Hepatic stellate cell (primary cell): ENCODE measurements around the gene TRIM73.
"Not testable (repeated sequence)": the region's sequence is repeated elsewhere in the genome, so short reads cannot be mapped to it uniquely, and the experiment has no call there.

ENCODE experiments used
- DNase-seq: peaks from one replicate; pipeline ENCODE4 v3.0.0; 2011; ENCODE audit warnings: low spot score

The TRIM73 gene

DNA sequence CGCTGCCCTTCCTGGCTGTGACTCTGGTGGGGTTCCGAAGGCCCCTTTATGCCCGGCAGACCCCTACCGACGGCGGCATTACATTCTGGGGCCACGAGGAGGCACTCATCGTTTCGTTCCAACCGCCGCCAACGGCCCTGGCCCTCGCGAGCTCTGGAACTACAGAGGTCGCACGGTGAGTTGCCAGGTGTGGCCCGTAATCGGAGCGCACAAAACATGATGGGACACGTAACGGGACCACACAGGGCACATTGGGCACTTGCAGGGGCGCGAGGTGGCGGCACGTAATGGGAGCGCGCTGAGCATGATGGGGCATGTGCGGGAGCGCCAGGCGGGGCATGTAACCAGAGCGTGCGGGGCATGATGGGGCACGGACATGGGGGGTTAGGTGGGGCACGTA lies at the start of gene TRIM73:
TRIM73 (plus strand) TSS at position 301 of the 400 bp plus-strand sequence. CDS start 3,305 bp downstream, outside the sequence.
- not testable (repeated sequence) for DNase-seq

DNA sequence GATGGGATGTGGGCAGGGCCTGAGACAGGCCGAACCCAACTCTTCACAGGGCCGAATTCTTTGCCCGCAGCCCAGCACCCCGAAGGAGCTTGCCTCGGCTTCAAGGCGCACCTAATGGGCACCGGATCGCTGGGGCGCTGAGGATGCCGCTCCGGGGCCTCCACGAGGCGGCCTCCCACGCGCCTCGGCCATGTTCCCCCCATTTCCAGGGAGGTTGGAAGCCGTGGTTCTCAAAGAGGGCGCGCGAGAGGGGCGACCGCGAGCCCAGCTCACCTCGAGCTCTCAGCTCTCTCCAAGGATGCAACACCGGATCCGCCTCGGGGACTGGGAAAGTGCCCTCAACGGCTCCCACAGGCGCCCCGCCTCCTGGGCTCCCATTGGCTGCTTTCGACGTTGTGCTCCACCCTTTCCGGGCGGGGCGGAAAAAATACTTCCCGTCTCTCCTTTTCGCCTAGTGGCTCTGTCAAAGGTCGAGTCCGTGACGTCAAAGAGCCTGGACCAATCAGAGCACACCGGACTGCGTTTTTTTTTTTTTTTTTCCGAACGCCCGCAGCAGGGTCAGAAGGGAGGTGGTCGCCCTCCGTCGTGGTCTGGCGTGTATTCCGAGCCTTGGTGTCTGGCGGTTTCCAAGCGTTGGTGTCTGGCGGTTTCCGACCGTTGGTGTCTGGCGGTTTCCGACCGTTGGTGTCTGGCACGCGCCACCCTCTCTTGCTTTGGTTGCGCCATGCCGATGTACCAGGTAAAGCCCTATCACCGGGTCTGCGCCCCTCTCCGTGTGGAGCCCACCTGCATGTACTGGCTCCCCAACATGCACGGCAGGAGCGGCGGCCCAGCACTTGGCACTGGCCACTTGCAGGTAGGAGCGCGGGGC lies 36.5 kb upstream of the TRIM73 start:
- not testable (repeated sequence) for DNase-seq

DNA sequence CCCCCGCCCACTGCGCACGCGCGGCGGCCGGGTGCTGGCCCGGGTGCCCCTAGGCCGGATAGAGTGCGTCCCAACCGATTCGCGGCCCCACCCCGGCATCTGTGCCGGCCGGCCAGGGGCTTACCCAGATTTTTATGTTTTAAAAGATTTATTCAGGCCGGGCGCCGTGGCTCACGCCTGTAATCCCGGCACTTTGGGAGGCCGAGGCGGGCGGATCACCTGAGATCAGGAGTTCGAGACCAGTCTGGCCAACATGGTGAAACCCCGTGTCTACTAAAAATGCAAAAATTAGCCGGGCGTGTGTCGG lies 35.9 kb upstream of the TRIM73 start:
- not testable (repeated sequence) for DNase-seq

DNA sequence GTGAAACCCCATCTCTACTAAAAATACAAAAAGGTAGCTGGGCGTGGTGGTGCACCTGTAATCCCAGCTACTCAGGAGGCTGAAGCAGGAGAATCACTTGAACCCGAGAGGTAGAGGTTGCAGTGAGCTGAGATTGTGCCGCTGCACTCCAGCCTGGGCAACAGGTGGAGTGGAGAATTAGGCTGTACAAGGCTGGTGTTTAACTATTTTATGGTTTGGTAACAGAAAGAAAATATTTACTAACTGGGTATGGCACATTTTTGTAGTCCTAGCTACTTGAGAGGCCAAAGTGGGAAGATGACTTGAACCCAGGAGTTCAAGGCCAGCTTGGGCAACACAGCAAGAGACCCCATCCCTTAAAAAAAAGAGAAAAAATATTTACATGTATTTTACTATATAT lies 31.4 kb upstream of the TRIM73 start:
- DNase-seq, result not testable (repeated sequence)

DNA sequence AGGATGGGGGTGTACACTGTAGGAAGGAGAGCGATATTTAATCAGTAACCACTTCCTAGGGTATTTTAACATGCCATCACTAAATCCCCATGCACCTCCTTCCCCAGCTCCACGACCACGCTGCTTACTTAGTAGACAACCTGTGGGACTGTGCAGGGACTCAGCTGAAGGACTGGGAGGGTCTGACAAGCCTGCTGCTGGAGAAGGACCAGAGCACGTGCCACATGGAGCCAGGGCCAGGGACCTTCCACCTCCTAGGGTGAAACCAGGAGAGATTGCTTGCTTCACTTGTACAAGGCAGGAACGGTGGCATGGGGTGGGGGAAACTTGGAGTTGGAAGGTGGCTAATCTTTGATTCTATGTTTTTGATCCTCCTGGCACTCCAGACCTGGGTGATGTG lies 28.8 kb upstream of the TRIM73 start:
- DNase-seq, result not testable (repeated sequence)

DNA sequence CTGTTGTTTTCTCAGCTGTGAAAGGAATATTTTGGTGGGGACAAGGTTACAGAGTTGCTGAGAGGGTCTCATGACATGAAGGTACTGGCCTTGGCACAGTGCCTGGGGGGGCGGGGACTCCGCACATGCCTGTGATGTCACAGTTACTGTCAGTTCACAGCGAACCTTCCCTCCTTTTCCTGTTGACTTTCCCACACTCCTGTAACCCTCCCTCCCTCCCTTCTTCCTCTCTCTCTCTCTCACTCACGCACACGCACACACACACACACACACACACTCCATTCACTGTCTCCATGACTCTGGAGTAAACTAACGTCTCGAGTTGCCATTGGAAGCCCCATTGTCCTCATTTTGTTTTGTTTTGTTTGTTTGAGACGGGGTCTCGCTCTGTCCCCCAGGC lies 28.1 kb upstream of the TRIM73 start:
- DNase-seq, result not testable (repeated sequence)

DNA sequence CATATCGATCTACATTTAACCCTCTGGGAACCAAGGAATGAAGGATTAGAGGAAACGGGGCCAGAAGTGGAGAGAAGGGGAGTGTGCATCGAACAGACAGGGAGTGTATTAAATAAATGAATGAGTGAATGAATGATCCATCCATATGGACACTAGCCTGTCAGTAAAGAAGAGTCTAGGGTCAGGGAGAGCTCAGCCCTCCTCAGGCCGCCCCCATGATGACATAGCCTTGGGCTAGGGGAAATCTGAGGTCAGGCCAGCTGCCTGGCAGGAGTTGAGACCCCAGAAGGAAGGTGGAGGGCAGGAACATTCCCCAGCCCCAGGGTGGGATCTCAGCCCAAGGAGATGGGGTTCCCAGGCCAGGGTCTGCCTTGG lies 21.3 kb upstream of the TRIM73 start:
- DNase-seq, result not testable (repeated sequence)

- DNase-seq, result not testable (repeated sequence)
These were observed 20.7 kb upstream of the TRIM73 start for GRCh38 chr7:75374519-75375317.

GRCh38 chr7:75393194-75393593 lies 2.2 kb upstream of the TRIM73 start:
- not testable (repeated sequence) for DNase-seq

GRCh38 chr7:75397865-75398264 lies 2.4 kb downstream of the TRIM73 start:
- not testable (repeated sequence) for DNase-seq

DNA sequence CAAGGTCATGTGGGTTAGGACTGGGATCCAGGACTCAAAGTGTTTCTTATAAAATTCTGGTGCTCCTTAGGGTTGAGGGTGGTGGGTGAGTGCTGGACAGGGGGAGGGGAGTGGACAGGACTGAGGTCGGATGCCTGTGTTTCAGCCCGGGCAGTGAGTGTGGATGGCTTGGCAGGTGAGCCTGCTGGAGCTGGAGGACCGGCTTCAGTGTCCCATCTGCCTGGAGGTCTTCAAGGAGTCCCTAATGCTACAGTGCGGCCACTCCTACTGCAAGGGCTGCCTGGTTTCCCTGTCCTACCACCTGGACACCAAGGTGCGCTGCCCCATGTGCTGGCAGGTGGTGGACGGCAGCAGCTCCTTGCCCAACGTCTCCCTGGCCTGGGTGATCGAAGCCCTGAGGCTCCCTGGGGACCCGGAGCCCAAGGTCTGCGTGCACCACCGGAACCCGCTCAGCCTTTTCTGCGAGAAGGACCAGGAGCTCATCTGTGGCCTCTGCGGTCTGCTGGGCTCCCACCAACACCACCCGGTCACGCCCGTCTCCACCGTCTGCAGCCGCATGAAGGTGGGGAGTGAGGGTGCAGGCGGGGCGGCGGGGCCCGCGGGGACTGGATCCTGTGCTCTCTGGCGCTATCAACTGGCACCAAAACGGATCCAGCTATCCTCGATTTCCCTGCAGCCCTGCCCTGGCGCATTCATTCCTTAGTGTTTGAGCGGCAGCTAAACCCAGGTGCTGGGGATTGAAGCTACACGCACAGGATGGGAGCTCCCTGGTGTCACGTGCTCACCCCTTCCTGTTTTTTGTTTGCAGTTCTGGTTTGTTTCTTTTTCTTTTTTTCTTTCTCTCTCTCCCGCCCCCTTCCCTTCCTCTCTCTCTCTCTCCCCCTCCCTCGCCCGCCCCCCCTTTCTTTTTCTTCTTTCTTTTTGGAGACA lies 3.6 kb downstream of the TRIM73 start:
- DNase-seq, result not testable (repeated sequence)

DNA sequence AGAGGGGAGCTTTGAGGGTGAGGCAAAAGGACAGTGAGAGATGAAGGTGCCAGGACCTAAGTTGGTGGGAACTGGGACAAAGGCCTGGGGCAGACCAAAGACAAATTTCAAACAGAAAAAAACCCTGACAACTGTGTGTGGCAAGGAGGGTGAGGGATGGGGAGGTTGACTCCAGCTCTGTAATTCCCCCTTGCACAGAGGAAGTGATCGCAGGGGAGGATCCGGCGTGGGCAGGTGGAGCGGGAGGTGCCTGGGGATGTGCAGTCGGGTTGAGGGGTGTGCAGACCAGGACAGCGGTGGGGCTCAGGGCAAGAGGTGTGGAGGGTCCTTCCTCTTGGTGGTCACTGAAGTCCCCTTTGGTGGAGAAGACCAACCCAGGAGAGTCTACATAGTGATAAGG lies 5.1 kb downstream of the TRIM73 start:
- DNase-seq, result not testable (repeated sequence)

- DNase-seq, result not testable (repeated sequence)
These were observed 8.3 kb downstream of the TRIM73 start for GRCh38 chr7:75403455-75404443.

GRCh38 chr7:75404663-75405062 lies 9.2 kb downstream of the TRIM73 start:
- not testable (repeated sequence) for DNase-seq

DNA sequence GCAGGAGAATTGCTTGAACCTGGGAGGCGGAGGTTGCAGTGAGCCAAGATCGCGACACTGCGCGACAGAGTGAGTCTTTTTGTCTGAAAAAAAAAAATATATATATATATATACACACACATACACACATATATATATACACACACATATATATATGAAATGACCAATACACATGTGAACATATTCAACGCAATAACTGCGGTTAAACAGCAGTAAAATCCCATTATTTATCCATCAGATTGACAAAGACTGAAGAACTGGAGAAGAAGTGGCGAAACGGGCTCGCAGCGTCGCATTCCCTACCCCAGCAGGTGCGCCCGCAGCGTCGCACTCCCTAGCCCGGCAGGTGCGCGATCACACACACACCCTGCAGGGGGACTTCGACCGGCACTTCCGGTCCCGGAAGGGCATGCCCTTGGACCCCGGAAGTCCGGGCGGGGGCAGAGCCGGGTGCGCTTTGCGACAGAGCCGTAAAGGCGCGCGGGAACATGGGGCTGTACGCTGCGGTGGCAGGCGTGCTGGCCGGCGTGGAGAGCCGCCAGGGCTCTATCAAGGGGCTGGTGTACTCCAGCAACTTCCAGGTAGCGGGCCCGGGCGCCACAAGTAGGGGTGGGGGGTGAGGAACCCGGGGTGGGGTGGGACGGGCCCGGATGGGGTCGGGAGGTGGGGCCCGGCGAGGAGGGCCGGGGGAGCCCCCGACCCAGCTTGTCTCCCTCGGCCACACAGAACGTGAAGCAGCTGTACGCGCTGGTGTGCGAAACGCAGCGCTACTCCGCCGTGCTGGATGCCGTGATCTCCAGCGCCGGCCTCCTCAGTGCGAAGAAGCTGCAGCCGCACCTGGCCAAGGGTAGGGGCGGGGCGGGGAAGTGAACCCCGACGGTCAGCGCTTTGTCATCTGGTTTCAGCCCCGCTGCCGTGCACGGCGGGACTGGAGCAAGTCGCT lies 14.7 kb downstream of the TRIM73 start:
- DNase-seq, result not testable (repeated sequence)

DNA sequence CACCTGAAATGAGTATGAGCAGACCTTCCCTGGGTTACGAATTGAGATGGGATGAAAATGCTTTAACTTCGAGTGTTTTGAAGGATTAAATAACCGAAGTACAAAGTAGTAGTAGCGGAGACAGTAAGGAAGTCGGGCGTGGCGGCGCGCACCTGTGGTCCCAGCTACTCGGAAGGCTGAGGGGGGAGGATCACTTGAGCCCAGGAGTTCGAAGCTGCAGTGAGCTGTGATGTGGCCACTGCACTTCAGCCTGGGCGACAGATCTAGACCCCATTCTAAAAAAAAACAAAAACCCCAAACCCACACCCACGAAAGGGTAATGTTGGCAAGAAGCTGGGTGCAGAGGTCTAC lies 15.4 kb downstream of the TRIM73 start:
- DNase-seq, result not testable (repeated sequence)

DNA sequence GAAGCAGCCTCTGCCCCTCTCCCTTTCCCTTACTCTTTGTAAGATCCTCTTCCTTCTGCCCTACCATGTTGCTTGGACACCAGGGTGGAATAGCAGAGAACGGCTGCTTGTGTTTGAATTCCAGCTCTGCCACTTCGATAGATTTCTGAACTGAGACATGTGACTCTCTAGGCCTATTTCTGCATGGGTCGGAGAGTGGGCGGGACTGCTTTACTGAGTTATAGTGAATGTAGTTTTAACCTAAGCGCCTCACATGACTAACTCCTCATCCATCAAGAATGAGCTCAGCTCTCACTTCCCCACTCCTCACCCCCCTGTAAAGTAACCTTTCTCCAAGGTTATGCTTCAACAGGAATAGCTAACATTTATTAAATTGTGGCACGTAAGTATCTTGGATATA lies 18.8 kb downstream of the TRIM73 start:
- DNase-seq, result not testable (repeated sequence)

DNA sequence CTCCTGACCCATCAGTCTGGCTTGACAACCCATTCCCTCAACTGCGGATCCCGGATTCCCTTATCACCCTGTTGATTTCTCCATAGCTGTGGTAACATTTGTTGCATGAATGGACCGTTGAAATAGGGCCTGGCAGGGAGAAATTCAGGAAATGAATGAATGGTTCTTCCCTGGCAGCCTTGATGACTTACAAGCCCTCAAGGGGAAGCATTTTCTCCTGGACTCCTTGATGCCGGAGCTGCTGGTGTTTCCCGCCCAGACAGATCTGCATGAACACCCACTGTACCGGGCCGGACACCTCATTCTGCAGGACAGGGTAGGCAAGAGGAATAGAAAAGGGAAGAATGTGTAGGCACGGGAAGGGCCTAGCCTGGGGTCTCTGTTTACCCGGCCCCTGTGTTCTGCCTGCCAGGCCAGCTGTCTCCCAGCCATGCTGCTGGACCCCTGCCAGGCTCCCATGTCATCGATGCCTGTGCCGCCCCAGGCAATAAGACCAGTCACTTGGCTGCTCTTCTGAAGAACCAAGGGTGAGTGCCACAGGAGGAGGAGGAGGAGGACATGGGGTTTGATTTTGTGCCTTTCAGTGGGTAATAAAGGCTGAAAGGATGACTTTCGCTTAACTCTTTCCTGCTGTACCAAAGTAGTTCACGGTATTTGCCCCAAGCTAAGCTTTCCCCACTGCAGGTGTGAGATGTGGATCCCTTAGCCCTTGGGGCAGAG lies 19.4 kb downstream of the TRIM73 start:
- not testable (repeated sequence) for DNase-seq

- not testable (repeated sequence) for DNase-seq
These were observed 20.0 kb downstream of the TRIM73 start for GRCh38 chr7:75415428-75415817.
